Naive thymus-derived CD4-positive, alpha-beta T cell (primary cell): Measurements from ENCODE around the gene GAL3ST1. TPM values are rescaled to one million over a fixed set of nuclear protein-coding genes. Genes with fewer than 3 reads are reported as not detected.

ENCODE experiments used
- ATAC-seq: fragments of 150-1000 bp; cut with Tn5 transposase; 2 replicates; pipeline ENCODE4 v1.10.0; 2021; ENCODE audit warnings: mild to moderate bottlenecking, moderate library complexity
- CTCF ChIA-PET: fragments of 350-600 bp; sonication (Branson Sonifier 250); formaldehyde crosslinking; loops from one replicate; lab custom pipeline; 2021; ENCODE audit warnings: antibody characterized with exemption; lab: Charles Lee
- POLR2A ChIA-PET: fragments of 350-600 bp; sonication (Branson Sonifier 250); formaldehyde crosslinking; loops from one replicate; lab custom pipeline; 2021; ENCODE audit warnings: antibody characterized with exemption, inconsistent platforms; lab: Charles Lee
- DNase-seq, 9 donors: peaks; one replicate each; pipeline versions ENCODE4 v3.0.0 to v3.0.0-alpha.2; 2020 to 2022; ENCODE audit warnings: mixed read lengths in 1 of 9
- H3K27ac ChIP-seq: one replicate; pipeline ENCODE4 v1.7.0; 2013; ENCODE audit warnings: mild to moderate bottlenecking, low read depth, low read length, moderate library complexity
- H3K27me3 ChIP-seq, 2 donors: one replicate each; pipeline ENCODE4 v1.7.0; 2013; ENCODE audit warnings: low read length in 2 of 2, mild to moderate bottlenecking in 2 of 2, moderate library complexity in 2 of 2; ENCODE audit not compliant: control insufficient read depth in 2 of 2, insufficient read depth in 2 of 2
- H3K36me3 ChIP-seq, 3 experiments: 1 replicate in 2 of 3; 2 replicates in 1 of 3; pipeline ENCODE4 v1.7.0; 2013; ENCODE audit warnings: low read length in 3 of 3, mild to moderate bottlenecking in 3 of 3, moderate library complexity in 1 of 3; ENCODE audit not compliant: insufficient read depth in 3 of 3, control insufficient read depth in 2 of 3
- H3K4me1 ChIP-seq, 2 donors: one replicate each; pipeline ENCODE4 v1.7.0; 2013; ENCODE audit warnings: low read length in 2 of 2, mild to moderate bottlenecking in 2 of 2, moderate library complexity in 1 of 2; ENCODE audit not compliant: control insufficient read depth in 2 of 2, insufficient read depth in 2 of 2
- H3K4me3 ChIP-seq: 2 replicates; pipeline ENCODE4 v1.7.0; 2013; ENCODE audit warnings: mild to moderate bottlenecking, low read length
- H3K9me3 ChIP-seq, 3 experiments: 1 replicate in 2 of 3; 2 replicates in 1 of 3; pipeline ENCODE4 v1.7.0; 2013; ENCODE audit warnings: low read length in 3 of 3; ENCODE audit not compliant: control insufficient read depth in 2 of 3
- H3K27ac Mint-ChIP-seq, 9 donors: one replicate each; pipeline ENCODE4 v1.8.0; 2020 to 2022; ENCODE audit warnings: mixed read lengths in 9 of 9, mild to moderate bottlenecking in 8 of 9, moderate library complexity in 5 of 9, inconsistent platforms in 2 of 9
- H3K27me3 Mint-ChIP-seq, 5 donors: one replicate each; pipeline ENCODE4 v1.8.0; 2021 to 2022; ENCODE audit warnings: mixed read lengths in 5 of 5, mild to moderate bottlenecking in 1 of 5
- H3K36me3 Mint-ChIP-seq, 5 donors: one replicate each; pipeline ENCODE4 v1.8.0; 2020 to 2022; ENCODE audit warnings: mixed read lengths in 5 of 5, mild to moderate bottlenecking in 3 of 5, inconsistent platforms in 1 of 5
- H3K4me1 Mint-ChIP-seq, 7 donors: one replicate each; pipeline ENCODE4 v1.8.0; 2020 to 2022; ENCODE audit warnings: mixed read lengths in 7 of 7, mild to moderate bottlenecking in 3 of 7, inconsistent platforms in 1 of 7
- H3K4me3 Mint-ChIP-seq, 10 donors: one replicate each; pipeline ENCODE4 v1.8.0; 2020 to 2022; ENCODE audit warnings: mild to moderate bottlenecking in 10 of 10, mixed read lengths in 10 of 10, moderate library complexity in 6 of 10, inconsistent platforms in 2 of 10
- H3K9me3 Mint-ChIP-seq, 11 donors: one replicate each; pipeline ENCODE4 v1.8.0; 2020 to 2022; ENCODE audit warnings: mixed read lengths in 11 of 11, mild to moderate bottlenecking in 4 of 11, inconsistent platforms in 1 of 11, moderate library complexity in 1 of 11
- intact Hi-C, 2 donors: fragments of 100-400 bp; cut with micrococcal nuclease; formaldehyde crosslinking; loops; one replicate each; pipeline ENCODE4 v1.15.1; 2023
- polyA plus RNA-seq, 2 donors: library from polyadenylated mRNA; unstranded; fragments of 300-500 nt; fragmentation: Illumina TruSeq; gene quantifications; one replicate each; pipeline ENCODE4 v1.2.3, GENCODE V29; 2021
- total RNA-seq, 6 experiments: library from RNA in 5 of 6; stranded (reverse) in 5 of 6; gene quantifications; 1 replicate in 5 of 6; 2 replicates in 1 of 6; pipeline ENCODE4 v1.2.3 and lab custom pipeline; 2021 to 2026

GAL3ST1 gene
- total and polyA plus RNA-seq, 7 experiments from 2014 or later: 0.21 to 4.8 (median 2.4) TPM; not detected in 2

- intact Hi-C loops: loop anchor here (1.0 to 2.0 kb wide), 2 partner anchors 14 kb away; no protein-coding TSS in a partner anchor
- Histone ChIP-seq H3K36me3 (no peaks in the 10 kb centered on the region), H3K4me1 (peaks cover 0 to 6% of the 10 kb centered on the region in 2 donors), H3K27me3 (no peaks in the 10 kb centered on the region), H3K27ac (peak within 1 kb of the TSS; percentile 56), H3K4me3 (peak within 1 kb of the TSS; percentile 81), H3K9me3 (no peaks in the 10 kb centered on the region)
- CTCF ChIA-PET: no interaction called here
- POLR2A ChIA-PET: interaction anchor here (0.6 to 2.2 kb wide), 3 partner anchors 15 to 626 kb away, joined by 4 to 8 read pairs (median 5); partner anchors contain the start of genes PES1 and SLC35E4
- Mint-ChIP-seq H3K36me3 (no peaks in the 10 kb centered on the region), H3K4me1 (peaks cover 24 to 59% (median 28%) of the 10 kb centered on the region in 7 donors), H3K27ac (peak within 1 kb of the TSS; percentile 47 to 86 (median 67)), H3K27me3 (no peaks in the 10 kb centered on the region), H3K9me3 (peaks cover 0 to 1% (median 0%) of the 10 kb centered on the region in 11 donors), H3K4me3 (peak within 1 kb of the TSS; percentile 75 to 95 (median 90))
- peak in 8 of 9 donors; percentile 8 to 42 (median 22) for DNase-seq
- peak; percentile 70 for ATAC-seq
These were observed 32.2 kb upstream of the GAL3ST1 start, which contains the start of gene TCN2 for GRCh38 chr22:30606455-30607299. Gene TCN2 (plus strand): TSS chr22:30607174. CDS start chr22:30607332, 158 bp downstream.

- ATAC-seq (peak; percentile 51), DNase-seq (peak in 7 of 9 donors; percentile 21 to 42 (median 25))
- Histone ChIP-seq H3K9me3 (no peaks in the 10 kb centered on the region), H3K4me1 (peaks cover 0 to 6% of the 10 kb centered on the region in 2 donors), H3K27ac (no peak overlapping the region), H3K4me3 (no peak overlapping the region), H3K27me3 (no peaks in the 10 kb centered on the region), H3K36me3 (no peaks in the 10 kb centered on the region)
- intact Hi-C loops: loop anchor here in 1 of 2 donors (2.0 kb wide), 1 partner anchor 13 kb away; no protein-coding TSS in a partner anchor
- H3K4me3 Mint-ChIP-seq: peak overlapping the region; percentile 26 to 95 (median 72)
- H3K36me3 Mint-ChIP-seq: no peaks in the 10 kb centered on the region
- POLR2A ChIA-PET: interaction anchor here (1.0 kb wide), 1 partner anchor 13 kb away, joined by 4 read pairs; no protein-coding TSS in a partner anchor
- no peaks in the 10 kb centered on the region for H3K27me3 Mint-ChIP-seq
- CTCF ChIA-PET: interaction anchor here (0.7 kb wide), 1 partner anchor 10 kb away, joined by 3 read pairs; no protein-coding TSS in a partner anchor
- peaks cover 0 to 1% (median 0%) of the 10 kb centered on the region in 11 donors for H3K9me3 Mint-ChIP-seq
- H3K4me1 Mint-ChIP-seq: peaks cover 24 to 54% (median 28%) of the 10 kb centered on the region in 7 donors
- H3K27ac Mint-ChIP-seq: peak overlapping the region in 5 of 9 donors; percentile 36 to 61 (median 57)
These were observed 31.1 kb upstream of the GAL3ST1 start for GRCh38 chr22:30605449-30606110.

- intact Hi-C loops: no loop called here
- H3K27me3 Mint-ChIP-seq: no peaks in the 10 kb centered on the region
- H3K4me1 Mint-ChIP-seq: peaks cover 24 to 45% (median 28%) of the 10 kb centered on the region in 7 donors
- no peak for ATAC-seq
- Histone ChIP-seq H3K36me3 (no peaks in the 10 kb centered on the region), H3K4me1 (peaks cover 0 to 6% of the 10 kb centered on the region in 2 donors), H3K9me3 (no peaks in the 10 kb centered on the region), H3K27ac (no peak overlapping the region), H3K27me3 (no peaks in the 10 kb centered on the region), H3K4me3 (no peak overlapping the region)
- H3K9me3 Mint-ChIP-seq: peaks cover 0 to 1% (median 0%) of the 10 kb centered on the region in 11 donors
- H3K4me3 Mint-ChIP-seq: no peak overlapping the region
- no peak overlapping the region for H3K27ac Mint-ChIP-seq
- POLR2A ChIA-PET: interaction anchor here (1.0 kb wide), 1 partner anchor 12 kb away, joined by 4 read pairs; no protein-coding TSS in a partner anchor
- H3K36me3 Mint-ChIP-seq: no peaks in the 10 kb centered on the region
- no peak for DNase-seq
- CTCF ChIA-PET: interaction anchor here (0.7 kb wide), 1 partner anchor 15 kb away, joined by 3 read pairs; no protein-coding TSS in a partner anchor
These were observed 30.3 kb upstream of the GAL3ST1 start for GRCh38 chr22:30604723-30605122.

- H3K36me3 Mint-ChIP-seq: no peaks in the 10 kb centered on the region
- no peak overlapping the region for H3K4me3 Mint-ChIP-seq
- H3K9me3 ChIP-seq: no peaks in the 10 kb centered on the region
- H3K4me1 ChIP-seq: peaks cover 0 to 6% of the 10 kb centered on the region in 2 donors
- no peak overlapping the region for H3K27ac ChIP-seq
- no peak for DNase-seq
- H3K27me3 ChIP-seq: no peaks in the 10 kb centered on the region
- no peak overlapping the region for H3K4me3 ChIP-seq
- POLR2A ChIA-PET: no interaction called here
- H3K9me3 Mint-ChIP-seq: peaks cover 0 to 1% (median 0%) of the 10 kb centered on the region in 11 donors
- no peaks in the 10 kb centered on the region for H3K36me3 ChIP-seq
- intact Hi-C loops: loop anchor here in 1 of 2 donors (2.0 kb wide), 1 partner anchor 213 kb away; no protein-coding TSS in a partner anchor
- no peaks in the 10 kb centered on the region for H3K27me3 Mint-ChIP-seq
- H3K4me1 Mint-ChIP-seq: peaks cover 24 to 36% (median 27%) of the 10 kb centered on the region in 7 donors
- no peak for ATAC-seq
- CTCF ChIA-PET: no interaction called here
- H3K27ac Mint-ChIP-seq: no peak overlapping the region
These were observed 29.3 kb upstream of the GAL3ST1 start for GRCh38 chr22:30603801-30604200.

GRCh38 chr22:30602049-30602448 is 27.6 kb upstream of the GAL3ST1 start:
- Histone ChIP-seq H3K27me3 (no peaks in the 10 kb centered on the region), H3K36me3 (no peaks in the 10 kb centered on the region), H3K9me3 (no peaks in the 10 kb centered on the region), H3K4me3 (no peak overlapping the region), H3K27ac (no peak overlapping the region), H3K4me1 (peaks cover 0 to under 1% of the 10 kb centered on the region in 2 donors)
- ChIA-PET POLR2A (no interaction called here), CTCF (interaction anchor here (0.6 to 0.7 kb wide), 4 partner anchors 60 to 1360 kb away, joined by 3 to 9 read pairs (median 4); no protein-coding TSS in a partner anchor)
- ATAC-seq (peak; percentile 46), DNase-seq (peak in 5 of 9 donors; percentile 7 to 26 (median 15))
- intact Hi-C loops: loop anchor here in 1 of 2 donors (2.0 kb wide), 1 partner anchor 211 kb away; no protein-coding TSS in a partner anchor
- Mint-ChIP-seq H3K36me3 (no peaks in the 10 kb centered on the region), H3K4me1 (peaks cover 16 to 22% (median 19%) of the 10 kb centered on the region in 7 donors), H3K27me3 (no peaks in the 10 kb centered on the region), H3K27ac (peak overlapping the region in 2 of 9 donors; percentile 40 to 76), H3K4me3 (no peak overlapping the region), H3K9me3 (peaks cover 0 to 3% (median 0%) of the 10 kb centered on the region in 11 donors)

- intact Hi-C loops: no loop called here
- H3K9me3 ChIP-seq: no peaks in the 10 kb centered on the region
- peaks cover 12 to 16% (median 15%) of the 10 kb centered on the region in 7 donors for H3K4me1 Mint-ChIP-seq
- no peaks in the 10 kb centered on the region for H3K4me1 ChIP-seq
- no peaks in the 10 kb centered on the region for H3K36me3 Mint-ChIP-seq
- H3K27ac Mint-ChIP-seq: no peak overlapping the region
- ATAC-seq: no peak
- no peak overlapping the region for H3K27ac ChIP-seq
- H3K27me3 ChIP-seq: no peaks in the 10 kb centered on the region
- CTCF ChIA-PET: interaction anchor here (0.6 to 1.1 kb wide), 4 partner anchors 12 to 1360 kb away, joined by 3 to 9 read pairs (median 4); no protein-coding TSS in a partner anchor
- no peaks in the 10 kb centered on the region for H3K27me3 Mint-ChIP-seq
- no peaks in the 10 kb centered on the region for H3K36me3 ChIP-seq
- H3K4me3 ChIP-seq: no peak overlapping the region
- no peak for DNase-seq
- POLR2A ChIA-PET: no interaction called here
- peaks cover 0 to 3% (median 0%) of the 10 kb centered on the region in 11 donors for H3K9me3 Mint-ChIP-seq
- H3K4me3 Mint-ChIP-seq: no peak overlapping the region
These were observed 27.0 kb upstream of the GAL3ST1 start for GRCh38 chr22:30601464-30601863.
